Thyroid gland (tissue), 4 donors: ENCODE results near the gene WBP1L.
"Not testable (repeated sequence)": the region's sequence is repeated elsewhere in the genome, so short reads cannot be mapped to it uniquely, and the experiment has no call there.

Source experiments
- POLR2A ChIP-seq, 2 donors: fragments of 450-650 bp; IDR thresholded peaks; one replicate each; pipeline ENCODE4 v1.6.1; 2017; ENCODE audit warnings: antibody characterized with exemption in 2 of 2, mild to moderate bottlenecking in 2 of 2, moderate library complexity in 1 of 2
- TF ChIP-seq, protein P1 (sequence below), 6 experiments: fragments of 200-600 bp in 3 of 6; fragments of 450-650 bp in 3 of 6; sonication (generic) in 3 of 6; IDR thresholded peaks; one replicate each; pipeline ENCODE4 v1.5.1; 2016 to 2019; ENCODE audit warnings: antibody characterized with exemption in 6 of 6, mild to moderate bottlenecking in 2 of 6, inconsistent platforms in 1 of 6, moderate library complexity in 1 of 6

DNA sequence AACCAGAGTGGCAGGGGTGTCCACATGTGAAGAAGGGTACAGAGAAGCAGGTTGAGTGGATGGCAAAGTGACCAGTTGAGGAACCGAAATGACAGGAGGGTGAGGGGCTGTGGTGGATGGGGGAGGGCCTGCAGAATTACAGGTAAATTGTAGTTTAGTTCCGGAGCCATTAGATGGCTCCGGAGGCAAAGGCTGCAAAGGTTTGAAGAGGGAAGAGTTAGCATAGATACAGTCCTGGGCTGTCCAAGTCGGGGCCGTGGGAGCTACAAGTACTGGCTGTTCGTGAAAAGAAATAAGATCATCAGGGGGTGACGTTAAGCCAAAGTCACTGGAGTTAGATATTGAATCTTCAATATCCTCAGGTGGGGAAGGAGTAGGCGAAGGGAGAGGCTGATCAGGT is 99.4 kb downstream of the WBP1L start:
- TF ChIP-seq, protein P1, sequence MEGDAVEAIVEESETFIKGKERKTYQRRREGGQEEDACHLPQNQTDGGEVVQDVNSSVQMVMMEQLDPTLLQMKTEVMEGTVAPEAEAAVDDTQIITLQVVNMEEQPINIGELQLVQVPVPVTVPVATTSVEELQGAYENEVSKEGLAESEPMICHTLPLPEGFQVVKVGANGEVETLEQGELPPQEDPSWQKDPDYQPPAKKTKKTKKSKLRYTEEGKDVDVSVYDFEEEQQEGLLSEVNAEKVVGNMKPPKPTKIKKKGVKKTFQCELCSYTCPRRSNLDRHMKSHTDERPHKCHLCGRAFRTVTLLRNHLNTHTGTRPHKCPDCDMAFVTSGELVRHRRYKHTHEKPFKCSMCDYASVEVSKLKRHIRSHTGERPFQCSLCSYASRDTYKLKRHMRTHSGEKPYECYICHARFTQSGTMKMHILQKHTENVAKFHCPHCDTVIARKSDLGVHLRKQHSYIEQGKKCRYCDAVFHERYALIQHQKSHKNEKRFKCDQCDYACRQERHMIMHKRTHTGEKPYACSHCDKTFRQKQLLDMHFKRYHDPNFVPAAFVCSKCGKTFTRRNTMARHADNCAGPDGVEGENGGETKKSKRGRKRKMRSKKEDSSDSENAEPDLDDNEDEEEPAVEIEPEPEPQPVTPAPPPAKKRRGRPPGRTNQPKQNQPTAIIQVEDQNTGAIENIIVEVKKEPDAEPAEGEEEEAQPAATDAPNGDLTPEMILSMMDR (IDR thresholded peaks at IDR 0.05) = peak in 1 of 6 experiments; percentile 19
- not testable (repeated sequence) for TF ChIP-seq POLR2A (IDR thresholded peaks at IDR 0.05)
